HG02938 (cell line): ENCODE results near the gene SFT2D1.
"Not testable (repeated sequence)": the region's sequence is repeated elsewhere in the genome, so short reads cannot be mapped to it uniquely, and the experiment has no call there.

Experiments
- ATAC-seq: cut with Tn5 transposase; IDR thresholded peaks from one replicate; pipeline ENCODE4 v1.9.1; 2021; ENCODE audit warnings: mild to moderate bottlenecking, moderate library complexity; ENCODE audit not compliant: unreplicated experiment

The SFT2D1 gene

GRCh38 chr6:166365221-166365620, 22.9 kb upstream of the SFT2D1 start:
- ATAC-seq: no peak

DNA sequence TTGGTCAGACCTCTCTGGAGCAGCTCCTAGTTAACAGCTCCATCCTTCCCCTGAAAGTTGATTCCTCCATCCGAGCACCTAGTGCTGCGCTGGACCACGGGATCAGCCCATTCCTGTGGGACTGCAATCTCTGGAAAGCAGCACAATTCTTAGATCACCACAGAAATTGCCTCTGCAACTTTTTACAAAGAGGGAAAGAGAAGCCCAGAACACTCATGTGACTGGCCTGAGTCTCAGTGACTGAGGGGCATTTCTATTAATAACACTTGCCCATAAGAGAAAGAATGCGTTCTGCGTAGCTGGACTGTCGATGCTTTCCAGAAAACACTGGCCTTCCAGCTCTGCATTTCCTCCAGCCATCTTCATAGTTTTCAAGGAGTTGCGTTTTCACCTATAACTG, 22.1 kb upstream of the SFT2D1 start:
- ATAC-seq: no peak

GRCh38 chr6:166362427-166362826, 20.1 kb upstream of the SFT2D1 start:
- ATAC-seq: not testable (repeated sequence)

DNA sequence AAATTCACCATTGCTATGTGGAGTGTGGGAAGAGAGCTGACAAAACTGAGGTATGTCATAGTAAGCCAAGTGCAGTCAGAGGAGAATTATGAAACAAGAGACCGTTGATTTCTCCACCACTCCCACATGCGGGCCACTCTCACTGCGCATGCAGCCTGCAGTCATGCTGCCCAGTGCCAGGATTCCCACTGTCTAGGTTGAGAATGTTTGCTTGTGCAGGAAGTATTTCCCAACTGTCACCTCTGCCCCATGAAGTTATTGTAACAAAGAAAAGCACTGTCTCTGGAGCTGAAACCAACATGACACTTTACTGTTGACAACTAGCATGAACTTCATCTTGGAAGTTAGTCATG, 18.7 kb upstream of the SFT2D1 start:
- ATAC-seq: no peak

GRCh38 chr6:166360243-166361076, 18.1 kb upstream of the SFT2D1 start:
- no peak for ATAC-seq

- ATAC-seq: no peak
Observed at GRCh38 chr6:166355552-166355951, 13.2 kb upstream of the SFT2D1 start.

GRCh38 chr6:166354965-166355364, 12.6 kb upstream of the SFT2D1 start:
- no peak for ATAC-seq

DNA sequence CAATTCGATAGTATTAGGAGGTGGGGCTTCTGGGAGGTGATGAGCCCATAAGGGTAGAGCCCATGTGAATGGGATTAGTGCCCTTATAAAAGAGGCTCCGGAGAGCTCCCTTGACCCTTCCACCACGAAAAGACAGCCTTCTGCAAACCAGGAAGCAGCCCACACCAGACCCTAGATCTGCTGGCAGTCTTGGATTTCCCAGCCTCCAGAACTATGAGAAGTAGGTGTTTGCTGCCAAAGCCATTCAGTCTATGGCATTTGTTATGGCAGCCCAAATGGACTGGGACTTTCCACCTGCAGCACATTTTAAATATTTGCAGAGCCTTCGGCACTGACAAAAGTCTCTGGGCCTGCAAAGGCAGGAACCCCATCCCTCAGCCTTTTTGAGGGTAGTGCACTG, 11.8 kb upstream of the SFT2D1 start:
- no peak for ATAC-seq

DNA sequence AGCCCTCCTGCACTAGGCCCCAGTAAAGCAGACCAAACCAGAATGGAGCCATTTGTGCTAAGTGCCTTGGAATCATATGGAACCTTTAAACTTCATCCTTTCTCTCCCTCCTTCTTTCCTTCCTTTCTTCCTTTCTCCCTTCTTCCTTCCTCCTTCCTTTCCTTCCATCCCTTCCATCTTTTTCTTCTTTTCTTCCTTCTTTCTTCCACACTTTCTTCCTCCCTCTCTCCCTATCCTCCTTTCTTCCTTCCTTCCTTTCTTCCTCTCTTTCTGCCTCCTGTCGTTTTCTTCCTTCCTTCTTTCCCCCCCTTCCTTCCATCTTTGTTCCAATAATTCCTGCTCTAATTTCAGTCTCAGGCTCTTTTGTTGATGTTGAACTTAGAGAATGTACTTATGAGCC, 11.2 kb upstream of the SFT2D1 start:
- no peak for ATAC-seq

GRCh38 chr6:166352923-166353322, 10.6 kb upstream of the SFT2D1 start:
- ATAC-seq: no peak

- ATAC-seq: peak; percentile 100
Observed at GRCh38 chr6:166351715-166352285, 9.5 kb upstream of the SFT2D1 start.

DNA sequence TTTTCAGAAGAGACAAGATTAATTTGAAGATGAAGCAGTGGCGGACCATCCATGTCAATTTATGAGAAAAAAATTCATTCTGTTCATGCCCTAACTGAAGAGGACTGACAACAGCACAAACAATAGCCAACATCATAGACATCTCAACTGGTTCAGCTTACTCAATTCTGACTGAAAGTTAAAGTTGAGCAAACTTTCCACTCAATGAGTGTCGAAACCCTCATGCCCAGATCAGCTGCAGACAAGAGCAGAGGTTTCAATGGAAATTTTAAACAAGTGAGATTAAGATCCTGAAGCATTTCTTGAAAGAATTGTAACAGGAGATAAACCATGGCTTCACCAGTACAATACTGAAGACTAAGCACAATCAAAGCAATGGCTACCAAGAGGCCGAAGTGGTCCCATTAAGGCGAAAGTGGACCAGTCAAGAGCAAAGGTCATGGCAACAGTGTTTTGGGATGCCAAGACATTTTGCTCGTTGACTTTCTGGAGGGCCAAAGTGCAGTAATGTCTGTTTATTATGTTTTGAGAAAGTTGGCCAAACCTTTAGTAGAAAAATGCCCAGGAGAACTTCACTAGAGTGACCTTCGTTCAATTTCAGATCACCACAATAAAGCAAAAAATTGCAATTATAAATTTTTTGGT, 6.1 kb upstream of the SFT2D1 start:
- ATAC-seq: no peak

GRCh38 chr6:166346965-166347364, 4.6 kb upstream of the SFT2D1 start:
- no peak for ATAC-seq

GRCh38 chr6:166346449-166346848, 4.1 kb upstream of the SFT2D1 start:
- no peak for ATAC-seq

DNA sequence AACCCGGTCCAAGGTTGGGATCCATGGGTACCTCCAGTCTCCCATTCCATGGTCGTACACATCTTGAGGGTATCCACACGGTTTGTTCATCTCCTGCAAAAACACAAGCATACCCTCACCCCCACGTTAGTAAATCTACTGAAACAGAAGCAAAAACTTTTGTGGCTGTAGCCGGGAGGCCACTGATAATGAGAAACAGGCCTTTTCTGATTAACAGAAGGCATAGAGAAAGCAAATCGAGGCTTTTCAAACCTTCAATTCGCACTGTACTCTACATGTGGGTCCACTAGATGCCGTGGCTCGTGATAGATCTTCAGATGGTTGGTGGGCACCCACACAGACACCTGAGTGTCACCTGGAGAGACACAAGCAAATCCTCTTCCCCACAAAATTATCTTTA, 3.3 kb upstream of the SFT2D1 start:
- not testable (repeated sequence) for ATAC-seq

GRCh38 chr6:166344921-166345320, 2.6 kb upstream of the SFT2D1 start:
- not testable (repeated sequence) for ATAC-seq

DNA sequence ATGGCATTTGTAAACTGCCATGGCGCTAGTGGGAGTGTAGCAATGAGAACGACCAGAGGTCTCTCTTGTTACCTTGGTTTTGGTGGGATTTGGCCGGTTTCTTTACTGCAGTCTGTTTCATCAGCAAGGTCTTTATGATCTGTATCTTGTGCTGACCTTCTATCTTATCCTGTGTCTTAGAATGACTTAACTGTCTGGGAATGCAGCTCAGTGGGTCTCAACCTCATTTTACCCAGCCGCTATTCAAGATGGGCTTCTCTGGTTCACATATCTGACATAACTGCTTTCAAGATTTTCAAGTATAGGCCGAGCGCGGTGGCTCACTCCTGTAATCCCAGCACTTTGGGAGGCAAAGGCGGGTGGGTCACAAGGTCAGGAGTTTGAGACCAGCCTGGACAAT, 1.9 kb upstream of the SFT2D1 start:
- ATAC-seq: no peak

- peak; percentile 32 for ATAC-seq
Observed at GRCh38 chr6:166343150-166343487, 774 bp upstream of the SFT2D1 start.

- no peak for ATAC-seq
Observed at GRCh38 chr6:166341977-166342348, 382 bp downstream of the SFT2D1 start.

GRCh38 chr6:166341464-166341863, 881 bp downstream of the SFT2D1 start:
- no peak for ATAC-seq

GRCh38 chr6:166338854-166339253, 3.5 kb downstream of the SFT2D1 start:
- no peak for ATAC-seq

DNA sequence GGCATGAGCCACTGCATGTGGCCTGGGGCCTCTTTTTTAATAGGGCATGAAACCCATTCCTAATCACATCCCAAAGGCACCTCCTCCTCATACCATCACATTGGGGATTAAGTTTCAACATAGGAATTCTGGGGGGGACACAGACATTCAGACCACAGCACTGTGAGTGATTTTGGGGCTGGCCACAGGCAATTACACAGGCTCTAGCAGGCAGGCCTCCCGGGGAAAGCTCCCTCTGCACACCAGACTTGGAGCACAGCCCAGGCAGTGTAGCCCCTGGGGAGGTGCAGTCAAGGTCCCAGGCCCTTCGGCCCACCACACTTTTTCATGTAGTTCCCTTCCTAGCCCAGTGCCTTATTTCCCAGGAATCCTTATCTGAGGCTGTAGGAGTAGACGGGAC, 5.5 kb downstream of the SFT2D1 start:
- ATAC-seq: no peak
